Activated B cell treated with CpG ODN at 0.5 μM for 24 hours (primary cell): Measurements from ENCODE around the gene STOM. TPM values are rescaled to one million over a fixed set of nuclear protein-coding genes. Genes with fewer than 3 reads are reported as not detected.

Experiments
- ATAC-seq: fragments of 200-7000 bp; cut with Tn5 transposase; one replicate; pipeline ENCODE4 v1.10.0; 2021; ENCODE audit warnings: low read depth, mild to moderate bottlenecking, moderate library complexity
- CTCF ChIA-PET: fragments of 350-600 bp; sonication (Branson Sonifier 250); formaldehyde crosslinking; loops from one replicate; lab custom pipeline; 2021; ENCODE audit warnings: antibody characterized with exemption; lab: Charles Lee
- POLR2A ChIA-PET: fragments of 350-600 bp; sonication (Branson Sonifier 250); formaldehyde crosslinking; loops from one replicate; lab custom pipeline; 2021; ENCODE audit warnings: antibody characterized with exemption; lab: Charles Lee
- DNase-seq: peaks from one replicate; pipeline ENCODE4 v3.0.0; 2022
- H3K27ac Mint-ChIP-seq: one replicate; pipeline ENCODE4 v1.8.0; 2020; ENCODE audit warnings: mixed read lengths
- H3K27me3 Mint-ChIP-seq: one replicate; pipeline ENCODE4 v1.8.0; 2021; ENCODE audit warnings: mixed read lengths
- H3K36me3 Mint-ChIP-seq: one replicate; pipeline ENCODE4 v1.8.0; 2021; ENCODE audit warnings: low read depth, mixed read lengths
- H3K4me1 Mint-ChIP-seq: one replicate; pipeline ENCODE4 v1.8.0; 2021; ENCODE audit warnings: mixed read lengths
- H3K4me3 Mint-ChIP-seq: one replicate; pipeline ENCODE4 v1.8.0; 2020; ENCODE audit warnings: mild to moderate bottlenecking, mixed read lengths
- H3K9me3 Mint-ChIP-seq: one replicate; pipeline ENCODE4 v1.8.0; 2020; ENCODE audit warnings: mixed read lengths
- intact Hi-C: fragments of 100-400 bp; cut with micrococcal nuclease; formaldehyde crosslinking; loops from one replicate; pipeline ENCODE4 v1.15.1; 2024
- total RNA-seq: library from RNA; stranded (reverse); gene quantifications from 2 replicates; pipeline ENCODE4 v1.2.3, GENCODE V29; 2022
- TF ChIP-seq, protein P1 (sequence below): fragments of 200-600 bp; IDR thresholded peaks from one replicate; pipeline ENCODE4 v1.8.0; 2022; ENCODE audit warnings: antibody characterized with exemption, mild to moderate bottlenecking

Gene STOM
- total RNA-seq, 1 donor from 2014 or later: 9.8 TPM

GRCh38 chr9:121289026-121289771, 80.9 kb downstream of the STOM start:
- ChIA-PET POLR2A (interaction anchor here (0.5 kb wide), 1 partner anchor 708 kb away, joined by 6 read pairs; no protein-coding TSS in a partner anchor), CTCF (interaction anchor here (0.7 kb wide), 1 partner anchor 565 kb away, joined by 3 read pairs; no protein-coding TSS in a partner anchor)
- peaks cover 22% of the 10 kb centered on the region for H3K4me1 Mint-ChIP-seq
- ATAC-seq (no peak), DNase-seq (no peak)
- H3K27me3 Mint-ChIP-seq: no peaks in the 10 kb centered on the region
- no peaks in the 10 kb centered on the region for H3K9me3 Mint-ChIP-seq
- peak overlapping the region; percentile 27 for H3K27ac Mint-ChIP-seq
- H3K36me3 Mint-ChIP-seq: peaks cover 4% of the 10 kb centered on the region
- intact Hi-C loops: no loop called here
- H3K4me3 Mint-ChIP-seq: no peak overlapping the region
- TF ChIP-seq, protein P1, sequence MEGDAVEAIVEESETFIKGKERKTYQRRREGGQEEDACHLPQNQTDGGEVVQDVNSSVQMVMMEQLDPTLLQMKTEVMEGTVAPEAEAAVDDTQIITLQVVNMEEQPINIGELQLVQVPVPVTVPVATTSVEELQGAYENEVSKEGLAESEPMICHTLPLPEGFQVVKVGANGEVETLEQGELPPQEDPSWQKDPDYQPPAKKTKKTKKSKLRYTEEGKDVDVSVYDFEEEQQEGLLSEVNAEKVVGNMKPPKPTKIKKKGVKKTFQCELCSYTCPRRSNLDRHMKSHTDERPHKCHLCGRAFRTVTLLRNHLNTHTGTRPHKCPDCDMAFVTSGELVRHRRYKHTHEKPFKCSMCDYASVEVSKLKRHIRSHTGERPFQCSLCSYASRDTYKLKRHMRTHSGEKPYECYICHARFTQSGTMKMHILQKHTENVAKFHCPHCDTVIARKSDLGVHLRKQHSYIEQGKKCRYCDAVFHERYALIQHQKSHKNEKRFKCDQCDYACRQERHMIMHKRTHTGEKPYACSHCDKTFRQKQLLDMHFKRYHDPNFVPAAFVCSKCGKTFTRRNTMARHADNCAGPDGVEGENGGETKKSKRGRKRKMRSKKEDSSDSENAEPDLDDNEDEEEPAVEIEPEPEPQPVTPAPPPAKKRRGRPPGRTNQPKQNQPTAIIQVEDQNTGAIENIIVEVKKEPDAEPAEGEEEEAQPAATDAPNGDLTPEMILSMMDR: no peak

Other genes starting within 250 kb of the STOM start
- 55.9 and 63.8 TPM in 2 replicates for gene RAB14, start 168.4 kb downstream of the STOM start, total RNA-seq
- gene GSN, start 102.1 kb downstream of the STOM start, total RNA-seq: 21.9 and 26.5 TPM in 2 replicates
- gene GGTA1, start 129.6 kb upstream of the STOM start, total RNA-seq: not detected in 2 replicates